Neuronal stem cell (in vitro differentiated cells): ENCODE data around the gene GPC5.

Source experiments
- DNase-seq: peaks from one replicate; pipeline ENCODE4 v3.0.0-alpha.2; 2013; ENCODE audit warnings: low spot score
- H2AFZ ChIP-seq: one replicate; pipeline ENCODE4 v1.6.1; 2013; ENCODE audit warnings: mild to moderate bottlenecking, low read length, inconsistent platforms
- H2AK5ac ChIP-seq: 2 replicates; pipeline ENCODE4 v1.6.1; 2013; ENCODE audit warnings: low read depth, mild to moderate bottlenecking, inconsistent platforms, low read length, moderate library complexity, mixed read lengths
- H2BK120ac ChIP-seq: 2 replicates; pipeline ENCODE4 v1.6.1; 2013; ENCODE audit warnings: low read depth, mild to moderate bottlenecking, inconsistent platforms, low read length, moderate library complexity, mixed read lengths
- H2BK12ac ChIP-seq: one replicate; pipeline ENCODE4 v1.6.1; 2013; ENCODE audit warnings: low read length, inconsistent platforms
- H2BK15ac ChIP-seq: 2 replicates; pipeline ENCODE4 v1.6.1; 2013; ENCODE audit warnings: mild to moderate bottlenecking, low read length, inconsistent platforms, mixed read lengths
- H2BK5ac ChIP-seq: one replicate; pipeline ENCODE4 v1.6.1; 2013; ENCODE audit warnings: inconsistent platforms, mild to moderate bottlenecking, low read length, moderate library complexity
- H3K14ac ChIP-seq: one replicate; pipeline ENCODE4 v1.6.1; 2013; ENCODE audit warnings: low read length, inconsistent platforms
- H3K18ac ChIP-seq: 2 replicates; pipeline ENCODE4 v1.6.1; 2013; ENCODE audit warnings: low read length, inconsistent platforms
- H3K23ac ChIP-seq: 2 replicates; pipeline ENCODE4 v1.6.1; 2013; ENCODE audit warnings: low read depth, mild to moderate bottlenecking, mixed read lengths, low read length, inconsistent platforms; ENCODE audit not compliant: poor library complexity
- H3K27ac ChIP-seq: replicated peaks from 3 replicates; pipeline ENCODE4 v1.5.1; 2013; ENCODE audit warnings: low read length, inconsistent platforms
- H3K27me3 ChIP-seq, 3 experiments: 2 replicates each; pipeline ENCODE4 v1.6.1; 2013; ENCODE audit warnings: low read length in 3 of 3, mild to moderate bottlenecking in 2 of 3, inconsistent platforms in 1 of 3, low read depth in 1 of 3, mixed read lengths in 1 of 3, moderate library complexity in 1 of 3; ENCODE audit not compliant: control insufficient read depth in 3 of 3, insufficient read depth in 3 of 3
- H3K36me3 ChIP-seq, 2 donors: replicated peaks in 1 of 2; 2 replicates each; pipeline ENCODE4 v1.6.1; 2013; ENCODE audit warnings: low read length in 2 of 2; ENCODE audit not compliant: control insufficient read depth in 2 of 2, insufficient read depth in 2 of 2
- H3K4ac ChIP-seq: 2 replicates; pipeline ENCODE4 v1.6.1; 2013; ENCODE audit warnings: inconsistent platforms, mild to moderate bottlenecking, low read length, moderate library complexity
- H3K4me1 ChIP-seq, 2 donors: 1 replicate in 1 of 2; 2 replicates in 1 of 2; pipeline ENCODE4 v1.6.1; 2013; ENCODE audit warnings: low read length in 2 of 2, low read depth in 1 of 2; ENCODE audit not compliant: control insufficient read depth in 2 of 2, insufficient read depth in 1 of 2
- H3K4me2 ChIP-seq: one replicate; pipeline ENCODE4 v1.6.1; 2013; ENCODE audit warnings: mild to moderate bottlenecking, low read length, inconsistent platforms; ENCODE audit not compliant: insufficient read depth, poor library complexity, severe bottlenecking
- H3K4me3 ChIP-seq, 2 donors: 2 replicates each; pipeline ENCODE4 v1.5.1; 2013; ENCODE audit warnings: low read length in 2 of 2, mild to moderate bottlenecking in 2 of 2, inconsistent platforms in 1 of 2, moderate library complexity in 1 of 2
- H3K79me1 ChIP-seq: one replicate; pipeline ENCODE4 v1.6.1; 2013; ENCODE audit warnings: low read depth, mild to moderate bottlenecking, inconsistent platforms, low read length, moderate library complexity
- H3K9ac ChIP-seq: one replicate; pipeline ENCODE4 v1.6.1; 2013; ENCODE audit warnings: mild to moderate bottlenecking, low read depth, low read length, inconsistent platforms; ENCODE audit not compliant: poor library complexity
- H3K9me3 ChIP-seq, 2 donors: replicated peaks in 1 of 2; 2 replicates each; pipeline versions ENCODE3 to v1.6.1; 2013; ENCODE audit warnings: low read length in 2 of 2, mild to moderate bottlenecking in 2 of 2, inconsistent platforms in 1 of 2, low read depth in 1 of 2, mixed read lengths in 1 of 2, moderate library complexity in 1 of 2; ENCODE audit not compliant: control insufficient read depth in 2 of 2, insufficient read depth in 1 of 2
- H4K8ac ChIP-seq: one replicate; pipeline ENCODE4 v1.6.1; 2013; ENCODE audit warnings: low read depth, mild to moderate bottlenecking, inconsistent platforms, low read length, moderate library complexity
- H4K91ac ChIP-seq: one replicate; pipeline ENCODE4 v1.6.1; 2013; ENCODE audit warnings: low read length, low read depth, mild to moderate bottlenecking, inconsistent platforms; ENCODE audit not compliant: poor library complexity
- WGBS, 2 donors: extraction: QIAGEN DNeasy Blood & Tissue Kit; methylation state at CpG; one replicate each; pipeline ENCODE4 v1.1.7; 2013; ENCODE audit warnings: missing lambda C conversion rate in 2 of 2, mixed read lengths in 1 of 2; ENCODE audit not compliant: insufficient read length in 2 of 2, insufficient replicate concordance in 1 of 2; ENCODE audit errors: extremely low coverage in 2 of 2; 5-methylcytosine and 5-hydroxymethylcytosine counted together

GPC5 gene

DNA sequence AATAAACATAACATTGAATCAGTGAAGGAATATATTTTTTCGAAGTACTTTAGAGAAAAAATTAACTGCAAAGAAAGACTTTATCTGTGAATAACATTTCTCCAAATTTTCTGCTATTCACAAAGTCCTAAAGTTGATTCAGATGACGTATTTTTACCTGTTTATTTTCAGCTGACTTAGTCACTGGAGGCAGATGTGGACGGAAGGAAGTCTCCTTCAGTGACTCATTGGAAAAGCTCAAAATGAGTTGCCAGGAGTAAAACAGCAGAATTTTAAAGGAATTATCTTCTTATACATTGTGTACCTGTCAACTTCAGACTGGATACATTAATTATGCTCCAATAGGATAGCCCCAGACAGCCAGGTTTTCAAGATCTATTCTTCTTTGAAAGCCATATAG lies 1148.8 kb downstream of the GPC5 start:
- no peak overlapping the region for H2BK15ac ChIP-seq
- H3K36me3 ChIP-seq, result no peaks in the 10 kb centered on the region
- H3K27ac ChIP-seq, result no peak overlapping the region
- H2BK120ac ChIP-seq, result no peak overlapping the region
- H3K18ac ChIP-seq, result no peak overlapping the region
- H3K4ac ChIP-seq, result no peak overlapping the region
- no peak overlapping the region for H4K8ac ChIP-seq
- no peak overlapping the region for H2BK12ac ChIP-seq
- no peak overlapping the region for H3K4me3 ChIP-seq
- DNase-seq, result no peak
- no peaks in the 10 kb centered on the region for H3K79me1 ChIP-seq
- no peaks in the 10 kb centered on the region for H3K27me3 ChIP-seq
- H3K4me2 ChIP-seq, result no peak overlapping the region
- no peaks in the 10 kb centered on the region for H3K9me3 ChIP-seq
- H3K14ac ChIP-seq, result no peak overlapping the region
- no peak overlapping the region for H4K91ac ChIP-seq
- H2BK5ac ChIP-seq, result no peak overlapping the region
- H2AK5ac ChIP-seq, result no peak overlapping the region
- no peak overlapping the region for H3K23ac ChIP-seq
- no peak overlapping the region for H2AFZ ChIP-seq
- no peaks in the 10 kb centered on the region for H3K4me1 ChIP-seq
- no CpG with 5 or more reads among the region's 3 CpGs for WGBS, 2 donors
- no peak overlapping the region for H3K9ac ChIP-seq

DNA sequence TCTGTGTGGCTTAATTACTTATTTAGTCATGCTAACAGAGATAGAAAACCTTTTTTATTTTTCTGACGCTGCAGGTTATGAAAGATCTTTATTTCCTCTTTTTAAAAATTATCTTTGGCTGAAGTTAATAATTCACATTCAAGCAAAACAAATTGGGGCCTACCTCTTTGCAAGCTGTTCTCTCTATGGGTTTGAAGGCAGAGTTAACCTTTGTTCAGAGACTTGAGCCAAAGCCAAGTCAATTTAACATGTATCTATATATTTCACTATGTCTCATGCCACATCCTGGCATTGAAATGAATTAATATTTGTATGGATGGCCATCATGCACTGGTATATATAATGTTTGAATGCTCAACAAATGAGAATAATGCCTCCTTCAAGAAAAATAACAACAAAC lies 1150.9 kb downstream of the GPC5 start:
- no peak overlapping the region for H4K8ac ChIP-seq
- no peak overlapping the region for H3K18ac ChIP-seq
- H3K36me3 ChIP-seq, result no peaks in the 10 kb centered on the region
- H2AFZ ChIP-seq, result no peak overlapping the region
- H3K14ac ChIP-seq, result no peak overlapping the region
- H2BK12ac ChIP-seq, result no peak overlapping the region
- H3K4ac ChIP-seq, result no peak overlapping the region
- H3K9ac ChIP-seq, result no peak overlapping the region
- H2BK15ac ChIP-seq, result no peak overlapping the region
- H3K23ac ChIP-seq, result no peak overlapping the region
- no peak overlapping the region for H2BK5ac ChIP-seq
- no peak overlapping the region for H3K4me3 ChIP-seq
- no peak overlapping the region for H3K27ac ChIP-seq
- H4K91ac ChIP-seq, result no peak overlapping the region
- H3K9me3 ChIP-seq, result no peaks in the 10 kb centered on the region
- H2BK120ac ChIP-seq, result no peak overlapping the region
- H3K79me1 ChIP-seq, result no peaks in the 10 kb centered on the region
- H3K4me2 ChIP-seq, result no peak overlapping the region
- DNase-seq, result no peak
- H3K27me3 ChIP-seq, result no peaks in the 10 kb centered on the region
- no CpG with 5 or more reads among the region's 1 CpG for WGBS, 2 donors
- H2AK5ac ChIP-seq, result no peak overlapping the region
- no peaks in the 10 kb centered on the region for H3K4me1 ChIP-seq

- H2AFZ ChIP-seq, result no peak overlapping the region
- no peak overlapping the region for H3K9ac ChIP-seq
- no peak for DNase-seq
- no peaks in the 10 kb centered on the region for H3K27me3 ChIP-seq
- no peak overlapping the region for H4K8ac ChIP-seq
- H3K36me3 ChIP-seq, result no peaks in the 10 kb centered on the region
- H3K18ac ChIP-seq, result no peak overlapping the region
- H3K27ac ChIP-seq, result no peak overlapping the region
- H3K23ac ChIP-seq, result no peak overlapping the region
- no peak overlapping the region for H2BK120ac ChIP-seq
- no peak overlapping the region for H4K91ac ChIP-seq
- no peaks in the 10 kb centered on the region for H3K79me1 ChIP-seq
- no peaks in the 10 kb centered on the region for H3K4me1 ChIP-seq
- no peak overlapping the region for H3K4me2 ChIP-seq
- no peak overlapping the region for H2BK15ac ChIP-seq
- H2BK5ac ChIP-seq, result no peak overlapping the region
- no peak overlapping the region for H3K4ac ChIP-seq
- no peak overlapping the region for H3K4me3 ChIP-seq
- no CpG with 5 or more reads among the region's 3 CpGs for WGBS, 2 donors
- no peaks in the 10 kb centered on the region for H3K9me3 ChIP-seq
- H2BK12ac ChIP-seq, result no peak overlapping the region
- H2AK5ac ChIP-seq, result no peak overlapping the region
- no peak overlapping the region for H3K14ac ChIP-seq
Observed at GRCh38 chr13:92553470-92554114, 1155.2 kb downstream of the GPC5 start.

- Histone ChIP-seq H2AK5ac (no peak overlapping the region), H3K9me3 (no peaks in the 10 kb centered on the region), H2BK15ac (no peak overlapping the region), H3K14ac (no peak overlapping the region), H3K4me2 (no peak overlapping the region), H3K27me3 (no peaks in the 10 kb centered on the region), H3K27ac (no peak overlapping the region), H2BK12ac (no peak overlapping the region), H4K8ac (no peak overlapping the region), H2BK5ac (no peak overlapping the region), H3K18ac (no peak overlapping the region), H3K9ac (no peak overlapping the region), H3K4ac (no peak overlapping the region), H3K79me1 (no peaks in the 10 kb centered on the region), H3K23ac (no peak overlapping the region), H3K4me3 (no peak overlapping the region), H3K36me3 (no peaks in the 10 kb centered on the region), H4K91ac (no peak overlapping the region), H2BK120ac (no peak overlapping the region), H3K4me1 (no peaks in the 10 kb centered on the region), H2AFZ (no peak overlapping the region)
- DNase-seq, result no peak
- no CpG with 5 or more reads among the region's 5 CpGs for WGBS, 2 donors
Observed at GRCh38 chr13:92560883-92561282, 1162.5 kb downstream of the GPC5 start.
